SK-MEL-5 (cell line): ENCODE data around the gene UCHL5. TPM values are rescaled to one million over a fixed set of nuclear protein-coding genes. Genes with fewer than 3 reads are reported as not detected.

Experiments used
- small RNA-seq, 2 experiments: library from RNA; depleted of rRNA; stranded (forward); fragments of <200 nt; gene quantifications; one replicate each; pipeline ENCODE3, GENCODE V24; 2014
- total RNA-seq: library from RNA; depleted of rRNA; stranded (reverse); fragments of >200 nt; shearing (Covaris generic); gene quantifications from 2 replicates; pipeline ENCODE4 v1.2.3, GENCODE V29; 2014; rRNA removed

UCHL5 gene
- total RNA-seq, 1 experiment from 2014 or later: 39.6 TPM

Small RNAs within 50 kb of the gene (small RNA-seq; reads per million reads assigned to genes)
- 0 to 0.02 reads per million in 2 experiments for gene SCARNA18B

Other genes starting within 250 kb of the UCHL5 start
- gene RO60, start 252 bp upstream of the UCHL5 start, total RNA-seq: 106 and 115 TPM in 2 replicates
- gene GLRX2, start 46.1 kb upstream of the UCHL5 start, total RNA-seq: 36.3 and 41.8 TPM in 2 replicates
- gene CDC73, start 62.7 kb upstream of the UCHL5 start, total RNA-seq: 11.3 and 13.4 TPM in 2 replicates
- 0.40 TPM in 2 replicates for gene B3GALT2, start 127.3 kb upstream of the UCHL5 start, total RNA-seq